Loucy (cell line): ENCODE measurements around the gene IL12A.

Experiments
- H2AFZ ChIP-seq: fragments of 200-600 bp; sonication (generic); 2 replicates; pipeline ENCODE4 v1.6.0; 2016; ENCODE audit warnings: antibody characterized with exemption, mild to moderate bottlenecking, low read length, moderate library complexity
- H3F3A ChIP-seq: fragments of 200-600 bp; 2 replicates; pipeline ENCODE4 v1.6.0; 2016; ENCODE audit warnings: antibody characterized with exemption, low read depth, mild to moderate bottlenecking
- H3K27me3 ChIP-seq: fragments of 200-600 bp; sonication (generic); 2 replicates; pipeline ENCODE4 v1.6.1; 2014; ENCODE audit warnings: low read length, mild to moderate bottlenecking; ENCODE audit not compliant: insufficient read depth, poor library complexity, severe bottlenecking
- H3K36me3 ChIP-seq: fragments of 200-600 bp; sonication (generic); 2 replicates; pipeline ENCODE4 v1.6.1; 2016; ENCODE audit warnings: low read length; ENCODE audit not compliant: insufficient read depth
- H3K4me1 ChIP-seq: fragments of 200-600 bp; sonication (generic); 2 replicates; pipeline ENCODE4 v1.5.1; 2014; ENCODE audit warnings: low read length, mild to moderate bottlenecking; ENCODE audit not compliant: insufficient read depth, poor library complexity, severe bottlenecking
- H3K4me2 ChIP-seq: fragments of 200-600 bp; sonication (generic); 2 replicates; pipeline ENCODE4 v1.6.0; 2014; ENCODE audit warnings: antibody characterized with exemption, low read length, low read depth, mild to moderate bottlenecking; ENCODE audit not compliant: poor library complexity, severe bottlenecking
- H3K4me3 ChIP-seq: fragments of 200-600 bp; sonication (generic); 2 replicates; pipeline ENCODE4 v1.5.1; 2014; ENCODE audit warnings: low read length, mild to moderate bottlenecking, mixed read lengths; ENCODE audit not compliant: poor library complexity, severe bottlenecking
- H3K79me2 ChIP-seq: fragments of 200-600 bp; sonication (generic); 2 replicates; pipeline ENCODE4 v1.6.1; 2014; ENCODE audit warnings: low read length; ENCODE audit not compliant: insufficient read depth
- H3K9ac ChIP-seq: fragments of 200-600 bp; sonication (generic); 2 replicates; pipeline ENCODE4 v1.6.0; 2014; ENCODE audit warnings: mild to moderate bottlenecking, low read depth, low read length, moderate library complexity; ENCODE audit not compliant: poor library complexity, severe bottlenecking
- H3K9me2 ChIP-seq: fragments of 200-600 bp; sonication (generic); replicated peaks from 2 replicates; pipeline ENCODE4 v1.6.1; 2016; ENCODE audit warnings: low read depth, low read length, mixed read lengths
- H3K9me3 ChIP-seq: fragments of 200-600 bp; sonication (generic); 2 replicates; pipeline ENCODE4 v1.6.1; 2014; ENCODE audit warnings: mild to moderate bottlenecking, antibody characterized with exemption, low read length, low read depth; ENCODE audit not compliant: insufficient read depth
- H4K20me1 ChIP-seq: fragments of 200-600 bp; sonication (generic); 2 replicates; pipeline ENCODE4 v1.6.0; 2014; ENCODE audit warnings: antibody characterized with exemption, low read length, mild to moderate bottlenecking; ENCODE audit not compliant: insufficient read depth, poor library complexity, severe bottlenecking
- CTCF ChIP-seq: fragments of 200-600 bp; sonication (generic); conservative IDR thresholded peaks from 2 replicates; pipeline ENCODE4 v1.5.1; 2014; ENCODE audit warnings: mild to moderate bottlenecking, antibody characterized with exemption, low read length
- EZH2phosphoT487 ChIP-seq: fragments of 200-600 bp; IDR thresholded peaks from 2 replicates; pipeline ENCODE4 v1.6.1; 2018; ENCODE audit warnings: antibody characterized with exemption, mild to moderate bottlenecking, moderate library complexity, borderline replicate concordance

The IL12A gene

GRCh38 chr3:160016972-160017371 lies 28.3 kb downstream of the IL12A start:
- Histone ChIP-seq H3K27me3 (no peaks in the 10 kb centered on the region), H3K4me2 (no peak overlapping the region), H2AFZ (no peak overlapping the region), H3K9me2 (no peaks in the 10 kb centered on the region), H3K9me3 (no peaks in the 10 kb centered on the region), H3K4me1 (no peaks in the 10 kb centered on the region), H4K20me1 (no peaks in the 10 kb centered on the region), H3F3A (no peaks in the 10 kb centered on the region), H3K36me3 (no peaks in the 10 kb centered on the region), H3K79me2 (no peaks in the 10 kb centered on the region), H3K4me3 (no peak overlapping the region), H3K9ac (no peak overlapping the region)
- TF ChIP-seq CTCF (no peak), EZH2phosphoT487 (no peak)

DNA sequence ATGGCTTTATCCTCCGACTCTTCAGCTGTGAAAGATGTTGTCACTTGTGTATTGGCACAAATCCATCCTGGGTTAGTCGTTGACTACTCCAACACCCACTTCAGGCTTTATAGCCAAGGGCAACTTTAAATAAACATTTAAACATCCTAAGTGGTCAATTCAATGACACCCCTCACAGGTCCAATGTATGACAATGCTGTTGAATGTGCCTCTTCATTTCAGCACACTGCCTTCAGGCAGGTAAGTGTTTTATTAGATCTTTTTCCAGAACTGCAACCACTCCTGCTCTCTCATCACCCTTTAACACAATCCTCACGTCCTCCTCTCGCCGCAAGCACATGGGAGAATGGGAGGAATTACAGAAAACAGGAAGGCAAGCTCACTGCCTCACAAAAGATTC lies 30.3 kb downstream of the IL12A start:
- H3K9ac ChIP-seq: no peak overlapping the region

DNA sequence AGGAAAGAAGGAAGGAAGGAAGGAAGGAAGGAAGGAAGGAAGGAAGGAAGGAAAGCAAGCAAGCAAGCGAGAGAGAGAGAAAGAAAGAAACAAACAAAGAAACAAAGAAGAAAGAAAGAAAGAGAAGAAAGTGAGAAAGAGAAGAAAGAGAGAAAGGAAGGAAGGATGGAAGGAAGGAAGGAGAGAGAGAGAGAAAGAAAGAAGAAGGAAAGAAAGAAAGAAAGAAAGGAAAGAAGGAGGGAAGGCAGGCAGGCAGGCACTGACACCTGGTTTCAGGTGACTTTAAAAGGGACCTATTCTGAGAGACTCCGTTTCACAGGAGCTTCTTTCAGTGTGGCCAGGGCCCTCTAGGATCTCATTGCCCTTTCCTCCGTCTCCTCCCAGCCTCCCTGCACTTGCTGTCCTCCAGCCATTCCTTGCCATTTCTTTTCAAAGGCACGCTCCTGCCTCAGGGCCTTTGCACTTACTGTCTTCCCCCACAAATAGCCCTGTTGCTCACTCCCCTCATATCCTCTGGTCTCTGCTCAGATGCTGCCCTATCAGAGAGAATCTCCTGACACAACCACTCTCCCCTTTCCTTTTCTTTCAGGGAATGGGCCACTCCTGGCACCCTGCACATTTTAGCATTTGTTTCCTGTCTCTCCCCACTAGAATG lies 31.5 kb downstream of the IL12A start:
- Histone ChIP-seq H4K20me1 (no peaks in the 10 kb centered on the region), H3K9me3 (no peaks in the 10 kb centered on the region), H3K9me2 (no peaks in the 10 kb centered on the region), H3K27me3 (no peaks in the 10 kb centered on the region), H3K4me2 (no peak overlapping the region), H3F3A (no peaks in the 10 kb centered on the region), H3K9ac (no peak overlapping the region), H3K4me1 (no peaks in the 10 kb centered on the region), H3K4me3 (no peak overlapping the region), H2AFZ (no peak overlapping the region), H3K36me3 (no peaks in the 10 kb centered on the region), H3K79me2 (no peaks in the 10 kb centered on the region)
- no peak for TF ChIP-seq EZH2phosphoT487
- TF ChIP-seq CTCF: no peak

More for the DNA sequence above, 30.3 kb downstream of the IL12A start:
- no peaks in the 10 kb centered on the region for H3K9me2 ChIP-seq
- H3F3A ChIP-seq: no peaks in the 10 kb centered on the region
- no peaks in the 10 kb centered on the region for H4K20me1 ChIP-seq
- no peaks in the 10 kb centered on the region for H3K4me1 ChIP-seq
- H2AFZ ChIP-seq: no peak overlapping the region
- no peaks in the 10 kb centered on the region for H3K27me3 ChIP-seq
- no peaks in the 10 kb centered on the region for H3K9me3 ChIP-seq
- H3K4me3 ChIP-seq: no peak overlapping the region
- no peaks in the 10 kb centered on the region for H3K79me2 ChIP-seq
- no peak overlapping the region for H3K4me2 ChIP-seq
- H3K36me3 ChIP-seq: no peaks in the 10 kb centered on the region
- TF ChIP-seq EZH2phosphoT487 (no peak), CTCF (no peak)
